Liver (tissue), 3 donors: ENCODE results near the gene SCTR.

Source experiments
- ATF3 ChIP-seq: IDR thresholded peaks from 2 replicates; pipeline ENCODE4 v1.6.1; 2016; ENCODE audit warnings: antibody characterized with exemption
- CTCF ChIP-seq: fragments of 150-350 bp; IDR thresholded peaks from 2 replicates; pipeline ENCODE4 v1.5.1; 2017; ENCODE audit warnings: improper control_type of control experiment, low read depth, low read length; ENCODE audit not compliant: missing input control
- GABPA ChIP-seq, 2 donors: IDR thresholded peaks in 1 of 2; conservative IDR thresholded peaks in 1 of 2; 2 replicates each; pipeline ENCODE4 v1.6.1; 2016; ENCODE audit warnings: antibody characterized with exemption in 2 of 2, mild to moderate bottlenecking in 1 of 2, moderate library complexity in 1 of 2
- JUND ChIP-seq, 2 donors: IDR thresholded peaks; 2 replicates each; pipeline ENCODE4 v1.6.1; 2016; ENCODE audit warnings: antibody characterized with exemption in 2 of 2
- SP1 ChIP-seq: IDR thresholded peaks from 2 replicates; pipeline ENCODE4 v1.6.1; 2018; ENCODE audit warnings: antibody characterized with exemption, mild to moderate bottlenecking
- TF ChIP-seq, protein P1 (sequence below): IDR thresholded peaks from 2 replicates; pipeline ENCODE4 v1.6.1; 2016; ENCODE audit warnings: antibody characterized with exemption
- TF ChIP-seq, protein P2 (sequence below): IDR thresholded peaks from 2 replicates; pipeline ENCODE4 v1.6.1; 2016; ENCODE audit warnings: antibody characterized with exemption, mild to moderate bottlenecking
- donor health status: healthy.
- donor health status: healthy.

GRCh38 chr2:119421741-119422140 is 102.5 kb downstream of the SCTR start:
- TF ChIP-seq CTCF (no peak), SP1 (no peak), GABPA (IDR thresholded peaks at IDR 0.05 in 1 of 2, conservative IDR thresholded peaks at IDR 0.05 in 1 of 2) (no peak), ATF3 (no peak), JUND (IDR thresholded peaks at IDR 0.05) (no peak)
- TF ChIP-seq, protein P1, sequence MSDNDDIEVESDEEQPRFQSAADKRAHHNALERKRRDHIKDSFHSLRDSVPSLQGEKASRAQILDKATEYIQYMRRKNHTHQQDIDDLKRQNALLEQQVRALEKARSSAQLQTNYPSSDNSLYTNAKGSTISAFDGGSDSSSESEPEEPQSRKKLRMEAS = no peak
- TF ChIP-seq, protein P2, sequence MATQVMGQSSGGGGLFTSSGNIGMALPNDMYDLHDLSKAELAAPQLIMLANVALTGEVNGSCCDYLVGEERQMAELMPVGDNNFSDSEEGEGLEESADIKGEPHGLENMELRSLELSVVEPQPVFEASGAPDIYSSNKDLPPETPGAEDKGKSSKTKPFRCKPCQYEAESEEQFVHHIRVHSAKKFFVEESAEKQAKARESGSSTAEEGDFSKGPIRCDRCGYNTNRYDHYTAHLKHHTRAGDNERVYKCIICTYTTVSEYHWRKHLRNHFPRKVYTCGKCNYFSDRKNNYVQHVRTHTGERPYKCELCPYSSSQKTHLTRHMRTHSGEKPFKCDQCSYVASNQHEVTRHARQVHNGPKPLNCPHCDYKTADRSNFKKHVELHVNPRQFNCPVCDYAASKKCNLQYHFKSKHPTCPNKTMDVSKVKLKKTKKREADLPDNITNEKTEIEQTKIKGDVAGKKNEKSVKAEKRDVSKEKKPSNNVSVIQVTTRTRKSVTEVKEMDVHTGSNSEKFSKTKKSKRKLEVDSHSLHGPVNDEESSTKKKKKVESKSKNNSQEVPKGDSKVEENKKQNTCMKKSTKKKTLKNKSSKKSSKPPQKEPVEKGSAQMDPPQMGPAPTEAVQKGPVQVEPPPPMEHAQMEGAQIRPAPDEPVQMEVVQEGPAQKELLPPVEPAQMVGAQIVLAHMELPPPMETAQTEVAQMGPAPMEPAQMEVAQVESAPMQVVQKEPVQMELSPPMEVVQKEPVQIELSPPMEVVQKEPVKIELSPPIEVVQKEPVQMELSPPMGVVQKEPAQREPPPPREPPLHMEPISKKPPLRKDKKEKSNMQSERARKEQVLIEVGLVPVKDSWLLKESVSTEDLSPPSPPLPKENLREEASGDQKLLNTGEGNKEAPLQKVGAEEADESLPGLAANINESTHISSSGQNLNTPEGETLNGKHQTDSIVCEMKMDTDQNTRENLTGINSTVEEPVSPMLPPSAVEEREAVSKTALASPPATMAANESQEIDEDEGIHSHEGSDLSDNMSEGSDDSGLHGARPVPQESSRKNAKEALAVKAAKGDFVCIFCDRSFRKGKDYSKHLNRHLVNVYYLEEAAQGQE = no peak
